Left lobe of liver (tissue), 2 donors: ENCODE measurements around the gene PLIN5. TPM values are rescaled to one million over a fixed set of nuclear protein-coding genes. Genes with fewer than 3 reads are reported as not detected.
A peak's percentile ranks its signal among the peaks of the same experiment; 100 is the strongest.

ENCODE experiments used
- ATAC-seq: fragments of 200-7000 bp; cut with Tn5 transposase; one replicate; pipeline ENCODE4 v1.9.1; 2020; ENCODE audit warnings: mild to moderate bottlenecking, moderate library complexity
- DNase-seq: peaks from one replicate; pipeline ENCODE4 v3.0.0-alpha.2; 2020; ENCODE audit warnings: low spot score
- total RNA-seq: library from RNA; stranded (reverse); gene quantifications from one replicate; pipeline ENCODE4 v1.2.1, GENCODE V29; 2021
- donor health status: DM: no; HTN: no; CAD: no; lungs with moderate emphysema.
- donor health status: DM: no; HTN: yes; CAD: no.

PLIN5 gene
- total RNA-seq, 1 donor from 2014 or later: 136 TPM

DNA sequence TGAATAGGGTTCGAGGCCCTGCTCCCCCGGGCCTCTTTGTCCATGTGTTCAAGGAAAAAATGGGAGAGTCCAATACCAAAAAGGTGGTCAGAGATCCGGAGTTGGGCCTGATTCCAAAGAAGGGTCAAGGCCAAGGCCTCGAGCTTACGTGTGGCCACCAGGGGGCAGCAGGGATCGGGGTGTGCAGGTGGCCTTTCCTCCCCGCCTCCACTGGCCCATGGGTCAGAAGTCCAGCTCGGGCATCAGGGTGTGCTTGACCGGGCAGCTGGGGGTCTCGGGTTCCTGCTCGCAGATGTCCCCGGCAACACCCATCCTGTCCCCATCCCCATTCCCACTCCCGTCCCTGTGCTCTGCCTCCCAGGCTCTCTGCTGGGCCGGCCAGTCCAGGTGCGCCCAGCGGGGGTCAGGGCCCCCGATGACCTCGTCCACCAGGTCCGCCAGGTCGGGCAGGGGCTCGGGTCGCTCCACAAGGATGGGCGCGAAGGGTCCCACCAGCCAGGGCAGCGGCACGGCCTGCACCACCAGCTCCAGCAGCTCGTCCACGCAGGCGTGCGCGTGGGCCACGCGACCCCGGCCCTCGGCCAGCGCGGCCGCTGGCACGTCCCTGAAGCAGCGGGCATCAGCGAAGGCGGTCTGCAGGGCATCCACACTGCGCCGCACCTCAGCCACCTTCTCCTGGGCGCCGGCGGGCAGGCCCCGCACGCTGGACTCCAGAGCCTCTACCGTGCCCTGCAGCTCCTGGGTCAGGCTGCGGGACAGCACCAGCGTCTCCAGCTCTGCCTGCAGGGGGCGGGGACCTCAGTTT, 11.5 kb downstream of the PLIN5 start:
- peak; percentile 72 for DNase-seq
- ATAC-seq: peak; percentile 42

DNA sequence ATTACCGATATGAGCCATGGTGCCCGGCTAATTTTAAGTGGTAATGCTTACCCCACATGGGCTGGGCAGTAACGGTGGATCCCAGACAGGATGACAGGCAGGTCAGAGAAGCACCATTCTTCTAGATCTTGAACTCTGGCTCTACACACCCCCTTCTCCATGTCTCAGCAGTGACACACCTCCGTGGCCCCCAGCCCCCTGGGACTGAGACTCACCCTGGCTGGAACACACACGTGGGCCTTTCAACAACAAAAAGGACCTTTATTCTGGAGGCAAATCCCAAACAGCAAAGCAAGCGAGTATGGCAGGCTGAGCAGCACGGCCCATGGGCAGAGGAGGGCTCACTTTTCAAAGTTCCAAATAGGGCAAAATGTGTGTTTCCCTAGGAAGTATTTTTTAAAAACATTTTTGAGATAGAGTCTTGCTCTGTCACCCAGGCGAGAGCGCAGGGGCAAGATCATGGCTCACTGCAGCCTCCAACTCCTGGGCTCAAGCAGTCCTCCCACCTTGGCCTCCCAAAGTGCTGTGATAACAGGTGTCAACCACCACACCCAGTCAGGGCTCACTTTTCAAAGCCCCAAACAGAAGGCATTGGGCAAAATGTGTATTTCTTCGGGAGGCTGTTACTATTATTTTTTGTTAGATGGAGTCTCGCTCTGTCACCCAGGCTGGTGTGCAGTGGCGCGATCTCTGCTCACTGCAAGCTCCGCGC, 12.6 kb downstream of the PLIN5 start:
- ATAC-seq (no peak), DNase-seq (no peak)

DNA sequence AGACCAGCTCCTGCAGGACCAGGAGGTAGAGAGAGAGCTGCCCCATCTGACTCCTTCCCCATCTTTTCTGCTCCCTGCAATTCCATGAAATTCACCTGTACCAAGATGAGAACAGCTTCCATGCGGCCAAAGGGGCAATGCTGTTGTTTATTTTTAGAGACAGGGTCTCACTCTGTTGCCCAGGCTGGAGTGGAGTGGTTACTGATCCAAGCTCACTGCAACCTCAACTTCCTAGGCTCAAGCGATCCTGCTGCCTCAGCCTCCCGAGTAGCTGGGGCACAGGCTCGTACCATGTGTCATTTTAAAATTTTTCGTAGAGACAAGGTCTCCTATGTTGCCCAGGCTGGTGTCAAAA, 13.2 kb downstream of the PLIN5 start:
- ATAC-seq (no peak), DNase-seq (no peak)

DNA sequence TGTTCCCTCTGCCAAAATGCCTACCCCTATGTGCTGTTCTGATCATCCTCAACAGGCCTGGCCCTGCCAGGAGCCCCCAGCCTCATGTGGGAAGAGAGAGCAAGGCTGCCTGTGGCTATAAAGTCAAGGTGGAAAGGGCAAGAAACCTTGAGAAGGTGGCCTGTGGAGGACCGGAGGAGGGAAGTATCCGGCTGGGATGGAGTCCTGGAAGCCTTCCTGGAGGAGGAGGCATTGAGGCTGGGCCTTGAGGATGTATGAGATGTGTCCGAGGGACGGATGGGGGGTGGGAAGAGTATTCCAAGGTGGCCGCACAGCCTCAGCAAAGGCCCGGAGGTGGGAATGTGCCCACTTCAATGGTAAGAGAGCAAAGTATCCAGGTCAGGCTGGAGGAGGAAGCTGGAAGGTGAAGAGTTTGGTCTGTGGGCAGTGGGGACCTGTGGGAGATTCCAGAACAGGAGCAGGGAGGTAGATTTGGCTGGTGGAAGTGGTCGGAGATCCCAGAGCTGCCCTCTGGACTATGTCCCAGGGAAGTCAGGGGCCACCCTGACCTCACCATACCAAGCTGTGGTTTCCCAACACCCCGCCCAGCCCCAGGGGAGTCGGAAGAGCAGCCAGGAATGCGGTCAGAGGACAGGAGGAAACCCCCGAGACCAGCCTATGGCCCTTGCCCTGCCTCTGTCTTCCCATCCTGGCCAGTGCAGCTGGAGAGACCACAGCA, 13.7 kb downstream of the PLIN5 start:
- peak; percentile 80 for DNase-seq

DNA sequence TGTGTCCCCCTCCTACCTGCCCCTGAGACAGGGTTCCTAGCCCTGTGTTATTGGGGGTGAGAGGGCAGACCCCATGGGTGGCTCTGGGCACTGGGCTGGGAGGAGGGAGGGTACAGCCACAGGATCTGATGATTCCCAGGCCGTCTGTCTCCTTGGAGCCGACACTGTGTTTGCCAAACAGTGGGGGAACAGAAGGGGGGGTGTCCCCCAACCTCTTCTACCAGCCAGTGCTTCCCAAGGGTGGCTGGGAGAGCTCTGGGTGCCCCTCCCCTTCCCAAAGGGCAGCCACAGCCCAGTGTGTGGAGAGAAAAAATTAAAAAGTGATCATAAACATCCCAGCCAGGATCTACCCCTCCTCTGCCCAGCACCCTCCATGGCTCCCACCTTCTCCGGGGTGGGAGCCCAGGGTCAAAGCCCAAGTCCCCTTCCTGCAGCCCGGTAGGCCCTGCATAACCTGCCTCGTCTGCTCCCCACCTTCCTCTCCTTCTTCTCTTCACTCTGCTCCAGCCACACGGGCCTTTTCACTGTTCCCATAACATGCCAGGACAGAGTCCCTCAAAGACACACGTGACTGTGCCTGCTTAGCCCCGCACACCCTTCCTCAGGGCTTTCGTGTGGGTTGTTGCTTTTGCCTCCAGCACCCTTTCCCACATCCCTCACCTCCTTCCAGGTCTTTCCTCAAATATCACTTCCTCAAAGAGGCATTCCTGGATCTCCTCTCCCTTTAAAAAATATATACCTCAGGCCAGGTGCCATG, 15.3 kb downstream of the PLIN5 start:
- DNase-seq (no peak), ATAC-seq (no peak)

More for the DNA sequence above, 13.7 kb downstream of the PLIN5 start:
- peak; percentile 29 for ATAC-seq

DNA sequence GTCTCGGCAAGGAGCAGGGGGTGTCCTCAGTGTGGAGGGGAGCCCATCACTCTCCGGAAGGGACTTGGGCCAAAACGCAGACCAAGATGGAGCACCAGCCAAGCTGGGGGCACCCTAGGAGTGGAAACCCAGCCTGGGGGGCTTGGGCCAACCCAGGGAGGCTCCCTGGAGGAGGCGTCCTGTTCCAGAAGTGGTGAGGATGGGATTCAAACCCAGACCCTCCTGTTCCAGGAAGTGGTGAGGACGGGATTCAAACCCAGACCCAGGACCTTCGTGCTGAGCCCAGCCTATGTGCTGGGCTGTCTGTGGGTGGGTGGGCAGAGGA, 15.9 kb downstream of the PLIN5 start:
- DNase-seq (peak; percentile 55), ATAC-seq (no peak)

DNA sequence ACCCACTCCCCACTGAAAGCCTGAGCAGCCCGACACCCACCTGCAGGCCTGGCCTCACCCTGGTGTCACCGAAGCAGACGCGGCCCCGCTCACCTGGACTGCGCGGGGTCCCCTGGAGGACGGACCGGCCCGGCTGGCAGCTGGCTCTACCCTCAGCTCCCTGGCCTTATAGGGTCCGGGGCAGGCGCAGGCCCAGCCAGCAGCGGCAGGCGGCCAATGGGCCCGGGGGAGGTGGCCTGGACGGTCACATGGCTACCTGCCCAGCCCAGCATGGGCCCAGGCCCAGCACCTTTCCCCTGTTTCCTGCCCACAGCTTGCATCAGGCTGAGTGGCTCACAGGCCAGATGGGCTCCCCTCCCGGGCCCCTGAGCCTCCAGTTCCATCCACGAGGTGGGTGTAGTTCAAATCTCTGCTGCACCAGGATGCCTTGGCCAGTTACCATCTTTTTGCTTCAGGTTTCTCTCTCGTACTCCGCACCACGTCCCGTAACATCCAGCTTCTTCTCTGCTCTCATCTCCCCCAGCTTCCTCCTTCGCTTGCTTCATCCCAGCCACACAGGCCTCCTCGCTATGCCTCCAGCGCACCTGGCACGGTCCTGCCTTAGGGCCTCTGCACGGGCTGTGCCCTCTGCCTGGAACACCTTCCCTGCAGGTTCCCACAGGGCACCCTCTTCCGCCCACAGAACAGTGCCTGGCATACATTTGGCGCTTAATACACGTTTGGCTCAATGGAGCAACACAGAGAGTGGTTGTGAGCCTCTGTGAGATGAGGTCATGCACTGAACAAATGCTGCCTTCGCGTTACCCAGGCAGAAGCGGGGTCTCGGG, 16.5 kb downstream of the PLIN5 start, which contains the start of gene PLIN4:
TSS of gene PLIN4 (minus strand) at position 142 of the 827 bp plus-strand sequence. CDS start 214 bp downstream, outside the sequence.
- DNase-seq (peak; percentile 96), ATAC-seq (peak; percentile 75)

DNA sequence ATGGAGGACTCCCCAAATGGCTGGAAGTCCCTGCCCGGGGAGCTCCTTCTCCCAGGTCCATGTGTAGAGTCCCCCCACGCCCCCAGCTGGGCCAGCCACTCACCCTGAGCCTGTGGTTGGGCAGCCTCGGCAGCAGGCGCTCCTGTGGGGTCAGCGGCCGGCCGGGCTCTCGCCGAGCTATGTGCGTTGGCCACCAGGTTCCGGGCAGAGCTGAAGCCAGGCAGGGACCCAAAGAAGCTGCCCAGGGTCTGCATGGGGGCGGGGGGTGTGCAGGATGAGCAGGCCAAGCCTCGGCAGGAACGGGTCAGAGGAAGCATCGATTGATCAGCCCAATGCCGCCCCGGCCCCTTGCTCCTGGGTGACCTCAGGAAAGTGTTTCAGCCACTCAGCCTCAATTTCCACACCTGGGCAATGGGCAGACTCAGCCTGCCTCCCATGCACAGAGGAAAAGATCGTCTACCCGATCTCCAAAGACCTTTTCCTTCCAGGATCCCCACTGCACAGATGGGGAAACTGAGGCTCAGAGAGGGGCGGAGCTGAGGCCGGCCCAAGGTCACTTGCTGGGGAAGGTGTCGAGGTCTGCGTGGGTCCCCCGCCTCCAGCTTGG, 17.5 kb downstream of the PLIN5 start:
- DNase-seq (no peak), ATAC-seq (peak; percentile 25)

GRCh38 chr19:4516939-4517300, 18.1 kb downstream of the PLIN5 start:
- peak; percentile 53 for ATAC-seq

GRCh38 chr19:4516199-4516938, 18.7 kb downstream of the PLIN5 start:
- ATAC-seq (peak; percentile 30), DNase-seq (peak; percentile 70)

More at GRCh38 chr19:4516939-4517300, 18.1 kb downstream of the PLIN5 start:
- DNase-seq: peak; percentile 68

- DNase-seq: no peak
- ATAC-seq: no peak
Observed at GRCh38 chr19:4515732-4516131, 19.3 kb downstream of the PLIN5 start.

DNA sequence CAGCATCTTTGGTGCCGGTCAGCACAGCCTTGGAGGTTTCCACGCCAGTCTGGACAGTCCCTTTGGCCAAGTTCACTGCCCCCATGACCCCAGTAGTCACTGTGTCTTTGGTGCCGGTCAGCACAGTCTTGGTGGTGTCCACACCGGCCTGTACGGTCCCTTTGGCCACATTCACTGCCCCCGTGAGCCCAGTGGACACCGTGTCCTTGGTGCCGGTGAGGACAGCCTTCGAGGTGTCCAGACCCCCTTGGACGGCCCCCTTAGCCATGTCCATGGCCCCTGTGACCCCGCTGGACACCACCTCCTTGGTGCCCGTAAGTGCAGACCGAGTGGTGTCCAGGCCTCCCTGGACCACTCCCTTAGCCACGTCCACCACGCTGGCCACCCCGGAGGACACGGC, 21.8 kb downstream of the PLIN5 start:
- ATAC-seq (no peak), DNase-seq (no peak)

- no peak for ATAC-seq
- DNase-seq: no peak
Observed at GRCh38 chr19:4512070-4512469, 23.0 kb downstream of the PLIN5 start.

DNA sequence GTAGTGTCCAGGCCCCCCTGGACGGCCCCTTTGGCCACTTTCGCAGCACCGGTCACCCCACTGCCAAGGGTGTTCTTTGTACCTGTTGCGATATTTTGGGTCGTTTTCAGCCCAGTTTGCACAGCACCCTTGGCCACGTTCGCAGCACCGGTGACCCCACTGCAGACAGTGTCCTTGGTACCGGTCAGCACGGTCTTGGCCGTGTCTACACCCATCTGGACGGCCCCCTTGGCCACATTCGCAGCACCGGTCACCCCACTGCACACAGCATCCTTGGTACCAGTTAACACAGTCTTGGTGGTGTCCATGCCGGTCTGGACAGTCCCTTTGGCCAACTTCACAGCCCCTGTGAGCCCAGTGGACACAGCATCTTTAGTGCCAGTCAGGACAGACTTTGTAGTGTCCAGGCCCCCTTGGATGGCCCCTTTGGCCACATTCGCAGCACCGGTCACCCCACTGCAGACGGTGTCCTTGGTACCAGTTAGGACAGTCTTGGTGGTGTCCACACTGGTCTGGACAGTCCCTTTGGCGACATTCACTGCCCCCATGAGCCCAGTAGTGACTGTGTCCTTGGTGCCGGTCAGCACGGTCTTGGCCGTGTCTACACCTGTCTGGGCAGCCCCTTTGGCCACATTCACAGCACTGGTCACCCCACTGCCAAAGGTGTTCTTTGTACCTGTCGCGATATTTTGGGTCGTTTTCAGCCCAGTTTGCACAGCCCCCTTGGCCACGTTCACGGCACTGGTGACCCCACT, 23.5 kb downstream of the PLIN5 start:
- DNase-seq (no peak), ATAC-seq (peak; percentile 15)

DNA sequence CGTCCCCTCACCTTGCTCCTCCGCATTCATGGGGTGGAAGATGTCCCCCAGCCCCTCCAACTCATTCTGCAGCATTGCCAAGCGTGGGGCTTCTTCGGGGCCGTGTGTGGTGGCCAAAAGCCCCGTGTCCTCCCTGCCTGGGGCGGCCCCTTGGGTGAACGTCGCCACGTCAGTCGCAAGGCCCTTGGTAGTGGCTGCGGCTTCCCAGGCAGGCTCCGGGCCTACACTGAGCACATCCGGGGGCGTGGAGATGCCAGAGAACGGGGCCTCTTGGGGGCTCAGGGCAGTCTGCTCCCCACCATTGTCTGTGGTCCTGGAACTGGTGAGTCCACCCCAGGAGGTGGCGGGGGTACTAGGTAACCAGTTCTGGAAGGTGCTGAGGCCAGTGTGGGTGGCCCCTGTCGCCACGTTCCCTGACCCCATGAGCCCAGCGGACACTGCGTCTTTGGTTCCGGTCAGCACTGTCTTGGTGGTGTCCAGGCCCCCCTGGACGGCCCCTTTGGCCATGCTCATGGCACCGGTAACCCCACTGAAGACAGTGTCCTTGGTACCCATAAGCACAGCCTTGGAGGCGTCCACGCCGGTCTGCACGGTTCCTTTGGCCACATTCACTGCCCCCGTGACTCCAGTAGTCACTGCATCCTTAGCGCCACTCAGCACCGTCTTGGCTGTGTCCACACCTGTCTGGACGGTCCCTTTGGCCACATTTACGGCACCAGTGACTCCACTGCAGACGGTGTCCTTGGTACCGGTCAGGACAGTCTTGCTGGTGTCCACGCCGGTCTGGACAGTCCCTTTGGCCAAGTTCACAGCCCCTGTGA, 24.4 kb downstream of the PLIN5 start:
- no peak for DNase-seq
- ATAC-seq: peak; percentile 12

- ATAC-seq (no peak), DNase-seq (no peak)
Observed at GRCh38 chr19:4508698-4509097, 26.3 kb downstream of the PLIN5 start.

DNA sequence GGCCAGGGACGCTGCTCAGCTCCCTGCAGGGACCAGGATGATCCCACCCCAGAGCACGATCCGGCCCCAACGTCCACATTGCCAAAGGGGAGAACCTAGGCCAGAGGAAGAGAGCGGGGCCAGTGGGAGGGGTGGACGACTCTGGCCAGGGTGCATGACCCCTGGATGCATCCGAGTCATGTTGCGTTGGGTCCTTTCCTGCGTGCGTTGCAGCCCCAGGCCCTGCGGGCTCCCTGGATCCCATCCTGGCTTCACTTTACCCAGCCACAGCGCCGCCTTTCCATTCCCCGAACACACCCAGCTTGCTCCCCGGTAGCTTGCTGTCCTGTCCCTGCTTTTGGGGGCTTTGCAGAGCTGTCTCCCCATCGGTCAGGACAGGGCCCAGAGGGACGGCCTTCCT, 27.2 kb downstream of the PLIN5 start:
- no peak for ATAC-seq
- DNase-seq: no peak

GRCh38 chr19:4507150-4507452, 27.9 kb downstream of the PLIN5 start:
- ATAC-seq: no peak
- no peak for DNase-seq
